ENCODE results near the gene PANK4.

Gene PANK4

GRCh38 chr1:2546515-2547209, 20.3 kb upstream of the PANK4 start:
- peak; percentile 92 for FAIRE-seq
- no peak for DNase-seq (ENCODE audit: extremely low spot score, insufficient read length, low read depth)

- DNase-seq (ENCODE audit: extremely low spot score, insufficient read length, low read depth) (peak; percentile 90), FAIRE-seq (peak; percentile 85)
Measured at GRCh38 chr1:2545754-2546514, 19.5 kb upstream of the PANK4 start.

GRCh38 chr1:2544875-2545640, 18.7 kb upstream of the PANK4 start:
- no peak for FAIRE-seq
- no peak for DNase-seq (ENCODE audit: extremely low spot score, insufficient read length, low read depth)

GRCh38 chr1:2544093-2544874, 17.9 kb upstream of the PANK4 start:
- FAIRE-seq (no peak), DNase-seq (ENCODE audit: extremely low spot score, insufficient read length, low read depth) (no peak)

GRCh38 chr1:2543543-2544092, 17.2 kb upstream of the PANK4 start:
- DNase-seq (ENCODE audit: extremely low spot score, insufficient read length, low read depth) = no peak

GRCh38 chr1:2542246-2542915, 16.0 kb upstream of the PANK4 start:
- FAIRE-seq = no peak
- no peak for DNase-seq (ENCODE audit: extremely low spot score, insufficient read length, low read depth)

More at GRCh38 chr1:2543543-2544092, 17.2 kb upstream of the PANK4 start:
- no peak for FAIRE-seq

GRCh38 chr1:2541619-2542245, 15.3 kb upstream of the PANK4 start:
- FAIRE-seq (no peak), DNase-seq (ENCODE audit: extremely low spot score, insufficient read length, low read depth) (no peak)

GRCh38 chr1:2540816-2541492, 14.6 kb upstream of the PANK4 start:
- DNase-seq (ENCODE audit: extremely low spot score, insufficient read length, low read depth) (no peak), FAIRE-seq (no peak)

- no peak for DNase-seq (ENCODE audit: extremely low spot score, insufficient read length, low read depth)
- no peak for FAIRE-seq
Measured at GRCh38 chr1:2539312-2539907, 13.0 kb upstream of the PANK4 start.

- FAIRE-seq = no peak
Measured at GRCh38 chr1:2538872-2539271, 12.5 kb upstream of the PANK4 start.

GRCh38 chr1:2538376-2538775, 12.0 kb upstream of the PANK4 start:
- FAIRE-seq = no peak
- DNase-seq (ENCODE audit: extremely low spot score, insufficient read length, low read depth) = no peak

More at GRCh38 chr1:2538872-2539271, 12.5 kb upstream of the PANK4 start:
- DNase-seq (ENCODE audit: extremely low spot score, insufficient read length, low read depth) = no peak

- DNase-seq (ENCODE audit: extremely low spot score, insufficient read length, low read depth) (no peak), FAIRE-seq (no peak)
Measured at GRCh38 chr1:2537784-2538115, 11.4 kb upstream of the PANK4 start.

GRCh38 chr1:2535981-2536380, 9.6 kb upstream of the PANK4 start:
- no peak for DNase-seq (ENCODE audit: extremely low spot score, insufficient read length, low read depth)
- FAIRE-seq = no peak

- no peak for FAIRE-seq
- no peak for DNase-seq (ENCODE audit: extremely low spot score, insufficient read length, low read depth)
Measured at GRCh38 chr1:2535455-2535854, 9.1 kb upstream of the PANK4 start.

- no peak for DNase-seq (ENCODE audit: extremely low spot score, insufficient read length, low read depth)
- no peak for FAIRE-seq
Measured at GRCh38 chr1:2534687-2535441, 8.5 kb upstream of the PANK4 start.

GRCh38 chr1:2534315-2534686, 7.9 kb upstream of the PANK4 start:
- FAIRE-seq (no peak), DNase-seq (ENCODE audit: extremely low spot score, insufficient read length, low read depth) (no peak)

- FAIRE-seq (no peak), DNase-seq (ENCODE audit: extremely low spot score, insufficient read length, low read depth) (no peak)
Measured at GRCh38 chr1:2533365-2533764, 7.0 kb upstream of the PANK4 start.

All from GM18507 (cell line).